ENCODE measurements around the gene PODXL2. TPM values are rescaled to one million over a fixed set of nuclear protein-coding genes. Genes with fewer than 3 reads are reported as not detected.
"Not testable (repeated sequence)": the region's sequence is repeated elsewhere in the genome, so short reads cannot be mapped to it uniquely, and the experiment has no call there.

Gene PODXL2
- total RNA-seq, 2 experiments from 2014 or later = 1.3 to 1.7 TPM

- H3K27ac Mint-ChIP-seq = no peak overlapping the region
- H3K27me3 Mint-ChIP-seq = no peaks in the 10 kb centered on the region
- no peak for DNase-seq
- no peaks in the 10 kb centered on the region for H3K36me3 Mint-ChIP-seq
- H3K9me3 Mint-ChIP-seq = no peaks in the 10 kb centered on the region
- H3K4me3 Mint-ChIP-seq = no peak overlapping the region
- no peaks in the 10 kb centered on the region for H3K4me1 Mint-ChIP-seq
These were observed 23.4 kb downstream of the PODXL2 start for GRCh38 chr3:127652246-127652995.

DNA sequence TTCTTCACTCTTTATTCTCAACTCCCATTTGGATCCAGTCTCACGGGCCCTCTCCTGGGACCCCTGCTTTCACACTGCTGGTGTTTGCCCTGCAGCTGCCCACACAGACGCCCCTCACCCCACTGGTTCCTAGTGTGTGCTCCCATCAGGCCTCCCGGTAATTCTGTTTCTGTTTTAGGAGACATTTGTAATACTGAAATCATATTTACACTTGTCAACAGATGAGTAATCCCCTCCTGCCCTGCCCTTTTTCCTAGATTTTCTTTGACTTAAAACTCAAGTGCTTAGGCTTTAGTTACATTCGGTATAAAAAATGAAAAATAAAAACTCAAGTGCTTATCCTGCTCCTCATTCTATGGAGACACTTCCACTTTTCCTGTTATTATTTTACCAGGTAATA lies 25.4 kb downstream of the PODXL2 start:
- Mint-ChIP-seq H3K27me3 (no peaks in the 10 kb centered on the region), H3K4me1 (no peaks in the 10 kb centered on the region), H3K36me3 (no peaks in the 10 kb centered on the region), H3K27ac (no peak overlapping the region), H3K4me3 (no peak overlapping the region), H3K9me3 (no peaks in the 10 kb centered on the region)
- no peak for DNase-seq

DNA sequence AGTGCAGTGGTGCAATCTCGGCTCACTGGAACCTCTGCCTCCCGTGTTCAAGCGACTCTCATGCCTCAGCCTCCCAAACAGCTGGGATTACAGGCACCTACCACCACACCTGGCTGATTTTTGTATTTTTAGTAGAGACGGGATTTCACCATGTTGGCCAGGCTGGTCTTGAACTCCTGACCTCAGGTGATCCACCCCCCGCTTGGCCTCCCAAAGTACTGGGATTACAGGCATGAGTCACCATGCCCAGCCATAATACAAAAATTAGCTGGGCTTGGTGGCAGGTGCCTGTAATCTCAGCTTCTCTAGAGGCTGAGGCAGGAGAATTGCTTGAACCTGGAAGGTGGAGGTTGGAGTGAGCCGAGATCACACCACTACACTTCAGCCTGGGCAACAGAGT lies 26.0 kb downstream of the PODXL2 start:
- H3K4me1 Mint-ChIP-seq, H3K4me3 Mint-ChIP-seq, H3K27me3 Mint-ChIP-seq, H3K9me3 Mint-ChIP-seq, H3K27ac Mint-ChIP-seq, H3K36me3 Mint-ChIP-seq, DNase-seq: not testable (repeated sequence)

- no peaks in the 10 kb centered on the region for H3K9me3 Mint-ChIP-seq
- no peak overlapping the region for H3K4me3 Mint-ChIP-seq
- no peaks in the 10 kb centered on the region for H3K4me1 Mint-ChIP-seq
- H3K27ac Mint-ChIP-seq = no peak overlapping the region
- no peaks in the 10 kb centered on the region for H3K27me3 Mint-ChIP-seq
- no peaks in the 10 kb centered on the region for H3K36me3 Mint-ChIP-seq
- no peak for DNase-seq
These were observed 26.7 kb downstream of the PODXL2 start for GRCh38 chr3:127655641-127656040.

- DNase-seq = no peak
- H3K27ac Mint-ChIP-seq = no peak overlapping the region
- no peak overlapping the region for H3K4me3 Mint-ChIP-seq
- no peaks in the 10 kb centered on the region for H3K36me3 Mint-ChIP-seq
- no peaks in the 10 kb centered on the region for H3K4me1 Mint-ChIP-seq
- no peaks in the 10 kb centered on the region for H3K9me3 Mint-ChIP-seq
- no peaks in the 10 kb centered on the region for H3K27me3 Mint-ChIP-seq
These were observed 27.9 kb downstream of the PODXL2 start for GRCh38 chr3:127656906-127657305.

- H3K9me3 Mint-ChIP-seq = no peaks in the 10 kb centered on the region
- no peaks in the 10 kb centered on the region for H3K4me1 Mint-ChIP-seq
- no peaks in the 10 kb centered on the region for H3K36me3 Mint-ChIP-seq
- no peak overlapping the region for H3K4me3 Mint-ChIP-seq
- no peaks in the 10 kb centered on the region for H3K27me3 Mint-ChIP-seq
- no peak overlapping the region for H3K27ac Mint-ChIP-seq
- no peak for DNase-seq
These were observed 29.2 kb downstream of the PODXL2 start for GRCh38 chr3:127658234-127658633.

DNA sequence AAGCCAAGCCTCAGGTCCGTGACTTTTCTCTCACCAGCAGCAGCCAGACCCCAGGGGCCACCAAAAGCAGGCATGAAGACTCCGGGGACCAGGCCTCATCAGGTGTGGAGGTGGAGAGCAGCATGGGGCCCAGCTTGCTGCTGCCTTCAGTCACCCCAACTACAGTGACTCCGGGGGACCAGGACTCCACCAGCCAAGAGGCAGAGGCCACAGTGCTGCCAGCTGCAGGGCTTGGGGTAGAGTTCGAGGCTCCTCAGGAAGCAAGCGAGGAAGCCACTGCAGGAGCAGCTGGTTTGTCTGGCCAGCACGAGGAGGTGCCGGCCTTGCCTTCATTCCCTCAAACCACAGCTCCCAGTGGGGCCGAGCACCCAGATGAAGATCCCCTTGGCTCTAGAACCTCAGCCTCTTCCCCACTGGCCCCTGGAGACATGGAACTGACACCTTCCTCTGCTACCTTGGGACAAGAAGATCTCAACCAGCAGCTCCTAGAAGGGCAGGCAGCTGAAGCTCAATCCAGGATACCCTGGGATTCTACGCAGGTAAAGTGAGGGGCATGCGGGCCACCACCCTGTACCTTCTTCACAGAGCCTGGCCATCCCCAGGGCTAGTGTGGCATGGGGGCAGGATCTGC lies 31.8 kb downstream of the PODXL2 start:
- Mint-ChIP-seq H3K4me3 (no peak overlapping the region), H3K4me1 (no peaks in the 10 kb centered on the region), H3K36me3 (no peaks in the 10 kb centered on the region), H3K27ac (no peak overlapping the region), H3K27me3 (no peaks in the 10 kb centered on the region), H3K9me3 (no peaks in the 10 kb centered on the region)
- no peak for DNase-seq

- H3K4me3 Mint-ChIP-seq = no peak overlapping the region
- no peaks in the 10 kb centered on the region for H3K27me3 Mint-ChIP-seq
- no peaks in the 10 kb centered on the region for H3K4me1 Mint-ChIP-seq
- H3K27ac Mint-ChIP-seq = no peak overlapping the region
- DNase-seq = no peak
- H3K36me3 Mint-ChIP-seq = no peaks in the 10 kb centered on the region
- no peaks in the 10 kb centered on the region for H3K9me3 Mint-ChIP-seq
These were observed 32.6 kb downstream of the PODXL2 start for GRCh38 chr3:127661600-127661999.

DNA sequence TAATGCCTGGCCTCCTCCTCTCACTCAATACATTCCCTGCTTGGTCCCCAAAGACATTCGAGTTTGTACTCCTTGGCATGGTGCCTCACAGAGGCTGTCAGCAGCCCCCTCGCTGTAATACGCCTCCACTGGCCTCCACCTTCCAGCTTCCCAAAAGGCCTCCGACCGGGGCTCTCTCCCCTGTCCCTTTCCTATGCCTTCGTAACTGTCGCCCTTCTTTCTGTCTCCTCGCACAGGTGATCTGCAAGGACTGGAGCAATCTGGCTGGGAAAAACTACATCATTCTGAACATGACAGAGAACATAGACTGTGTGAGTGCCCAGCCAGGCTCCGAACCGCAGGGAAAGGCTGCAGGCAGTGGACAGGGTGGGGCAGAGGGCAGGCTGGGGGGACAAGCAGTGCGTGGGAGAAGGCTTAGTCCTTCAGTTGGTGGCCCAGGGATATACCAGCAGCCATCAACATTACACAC lies 33.0 kb downstream of the PODXL2 start:
- Mint-ChIP-seq H3K4me3 (no peak overlapping the region), H3K4me1 (no peaks in the 10 kb centered on the region), H3K9me3 (no peaks in the 10 kb centered on the region), H3K27me3 (no peaks in the 10 kb centered on the region), H3K27ac (no peak overlapping the region), H3K36me3 (no peaks in the 10 kb centered on the region)
- no peak for DNase-seq

DNA sequence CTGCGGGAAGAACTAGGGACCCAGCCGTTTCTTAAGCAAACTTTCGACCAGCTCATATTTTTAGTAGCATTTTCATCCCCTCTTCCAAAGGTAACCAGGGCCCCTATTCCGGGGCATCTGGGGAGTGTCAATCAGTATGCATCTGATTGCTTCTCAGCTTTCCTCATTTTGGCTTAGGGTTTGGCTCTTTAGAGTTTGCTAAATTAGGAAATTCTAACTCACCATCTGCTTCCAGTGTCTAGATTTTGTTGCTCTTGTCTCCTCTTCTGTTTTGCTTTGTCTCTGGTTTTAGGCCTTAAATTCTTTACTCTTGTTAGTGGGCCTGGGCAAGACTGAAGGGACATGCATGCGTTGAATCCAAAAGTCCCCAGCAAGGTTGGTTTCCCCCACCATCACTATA lies 34.2 kb downstream of the PODXL2 start:
- no peaks in the 10 kb centered on the region for H3K36me3 Mint-ChIP-seq
- no peak overlapping the region for H3K27ac Mint-ChIP-seq
- H3K27me3 Mint-ChIP-seq = no peaks in the 10 kb centered on the region
- no peak overlapping the region for H3K4me3 Mint-ChIP-seq
- no peak for DNase-seq
- H3K9me3 Mint-ChIP-seq = no peaks in the 10 kb centered on the region
- H3K4me1 Mint-ChIP-seq = no peaks in the 10 kb centered on the region

GRCh38 chr3:127665165-127665564 lies 36.2 kb downstream of the PODXL2 start:
- no peak overlapping the region for H3K4me3 Mint-ChIP-seq
- no peak for DNase-seq
- no peaks in the 10 kb centered on the region for H3K4me1 Mint-ChIP-seq
- no peaks in the 10 kb centered on the region for H3K27me3 Mint-ChIP-seq
- no peak overlapping the region for H3K27ac Mint-ChIP-seq
- H3K36me3 Mint-ChIP-seq = no peaks in the 10 kb centered on the region
- no peaks in the 10 kb centered on the region for H3K9me3 Mint-ChIP-seq

DNA sequence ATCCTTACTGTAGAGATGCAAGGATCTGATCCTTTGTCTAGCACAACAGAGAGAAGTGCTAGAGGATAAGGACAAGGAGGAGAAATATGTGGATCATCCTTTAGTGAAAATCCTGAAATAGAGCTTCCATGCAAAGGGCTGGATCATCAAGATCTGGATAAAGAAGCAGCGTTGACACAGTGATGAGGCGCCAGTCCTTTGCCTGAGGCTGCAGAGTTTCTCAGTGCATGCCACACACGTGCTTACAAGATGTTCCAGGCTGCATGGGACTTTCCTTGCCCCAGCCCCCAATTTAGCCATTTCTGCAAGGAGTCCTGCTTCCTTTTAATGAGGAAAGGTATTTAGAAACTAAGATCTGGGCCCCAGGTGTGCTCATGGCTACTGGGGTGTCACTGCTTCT lies 36.6 kb downstream of the PODXL2 start:
- no peak overlapping the region for H3K4me3 Mint-ChIP-seq
- no peaks in the 10 kb centered on the region for H3K9me3 Mint-ChIP-seq
- no peak for DNase-seq
- H3K27me3 Mint-ChIP-seq = no peaks in the 10 kb centered on the region
- H3K4me1 Mint-ChIP-seq = no peaks in the 10 kb centered on the region
- H3K27ac Mint-ChIP-seq = no peak overlapping the region
- no peaks in the 10 kb centered on the region for H3K36me3 Mint-ChIP-seq

DNA sequence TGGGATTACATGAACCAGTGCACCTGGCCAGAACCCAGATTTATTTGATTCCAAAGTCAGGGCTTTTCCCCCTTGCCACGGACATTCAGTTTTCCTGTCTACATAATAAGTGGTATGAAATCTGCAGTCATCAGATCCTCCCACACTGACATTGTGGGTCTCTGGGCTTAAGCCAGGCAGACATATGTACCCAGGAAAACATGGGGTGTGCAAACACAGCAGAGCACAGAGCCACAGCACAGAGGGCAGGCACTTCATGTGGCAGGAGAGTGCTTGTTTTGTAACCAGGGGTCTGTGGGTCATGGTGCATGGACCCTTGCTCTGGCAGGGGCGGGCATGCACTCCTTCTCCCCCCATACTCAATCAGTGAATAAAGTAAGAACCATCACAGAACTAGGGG lies 37.7 kb downstream of the PODXL2 start:
- no peaks in the 10 kb centered on the region for H3K36me3 Mint-ChIP-seq
- H3K4me3 Mint-ChIP-seq = no peak overlapping the region
- no peaks in the 10 kb centered on the region for H3K9me3 Mint-ChIP-seq
- no peak overlapping the region for H3K27ac Mint-ChIP-seq
- DNase-seq = no peak
- H3K4me1 Mint-ChIP-seq = no peaks in the 10 kb centered on the region
- H3K27me3 Mint-ChIP-seq = no peaks in the 10 kb centered on the region

GRCh38 chr3:127667119-127667681 lies 38.2 kb downstream of the PODXL2 start:
- DNase-seq = no peak
- Mint-ChIP-seq H3K9me3 (no peaks in the 10 kb centered on the region), H3K36me3 (no peaks in the 10 kb centered on the region), H3K4me3 (no peak overlapping the region), H3K4me1 (no peaks in the 10 kb centered on the region), H3K27ac (no peak overlapping the region), H3K27me3 (no peaks in the 10 kb centered on the region)

GRCh38 chr3:127668906-127669305 lies 39.9 kb downstream of the PODXL2 start:
- H3K9me3 Mint-ChIP-seq = no peaks in the 10 kb centered on the region
- H3K36me3 Mint-ChIP-seq = no peaks in the 10 kb centered on the region
- no peak overlapping the region for H3K27ac Mint-ChIP-seq
- no peak for DNase-seq
- H3K27me3 Mint-ChIP-seq = no peaks in the 10 kb centered on the region
- H3K4me3 Mint-ChIP-seq = no peak overlapping the region
- H3K4me1 Mint-ChIP-seq = peaks cover 5% of the 10 kb centered on the region
